HepG2 (cell line): ENCODE data around the gene OR8H2. TPM values are rescaled to one million over a fixed set of nuclear protein-coding genes. Genes with fewer than 3 reads are reported as not detected.

ENCODE experiments used
- ATAC-seq: fragments of 200-7000 bp; cut with Tn5 transposase; 3 replicates; pipeline ENCODE4 v1.9.1; 2020; ENCODE audit warnings: mild to moderate bottlenecking, moderate library complexity
- BruUV-seq: library from RNA; stranded (reverse); fragments of 400-500 nt; replicated peaks from 2 replicates; lab custom pipeline; 2021; lab: Mats Ljungman, UMichigan
- CTCF ChIA-PET: fragments of 300-600 bp; formaldehyde crosslinking; extraction: SDS; loops from one replicate; lab custom pipeline; 2021; ENCODE audit warnings: low total read pairs, inconsistent platforms, low intra/inter-chr PET ratio; lab: Yijun Ruan, JAX
- POLR2A ChIA-PET: fragments of 350-600 bp; sonication (Branson Sonifier 250); formaldehyde crosslinking; loops from one replicate; lab custom pipeline; 2020; ENCODE audit warnings: antibody characterized with exemption, inconsistent platforms; lab: Yijun Ruan, JAX
- DNase-seq: peaks from one replicate; pipeline ENCODE4 v3.0.0-alpha.2; 2015; ENCODE audit warnings: low spot score
- FAIRE-seq: peaks from 3 replicates; lab custom pipeline; 2011; peaks lifted over from hg19 to GRCh38; lab: Jason Lieb, UNC
- H2AFZ ChIP-seq: one replicate; pipeline ENCODE4 v1.6.1; 2011; ENCODE audit warnings: low read length, inconsistent platforms
- H3K27ac ChIP-seq: fragments of 300-600 bp; 3 replicates; pipeline ENCODE4 v1.8.0; 2011; ENCODE audit warnings: mixed run types, mild to moderate bottlenecking, mixed read lengths, low read length, inconsistent platforms; ENCODE audit not compliant: insufficient read depth; ENCODE audit errors: extremely low read length
- H3K27me3 ChIP-seq, 2 experiments: fragments of 200-600 bp in 1 of 2; 2 replicates in 1 of 2; 3 replicates in 1 of 2; pipeline versions ENCODE4 v1.6.0 to v1.8.0; 2011; ENCODE audit warnings: low read length in 2 of 2, mild to moderate bottlenecking in 2 of 2, moderate library complexity in 2 of 2, inconsistent platforms in 1 of 2; ENCODE audit not compliant: insufficient read depth in 2 of 2, control insufficient read depth in 1 of 2
- H3K36me3 ChIP-seq, 2 experiments: fragments of 200-600 bp in 1 of 2; replicated peaks in 1 of 2; 2 replicates in 1 of 2; 3 replicates in 1 of 2; pipeline versions ENCODE4 v1.5.1 to v1.8.0; 2011; ENCODE audit warnings: low read length in 2 of 2, inconsistent platforms in 1 of 2; ENCODE audit not compliant: insufficient read depth in 2 of 2, control insufficient read depth in 1 of 2
- H3K4me1 ChIP-seq: 2 replicates; pipeline ENCODE4 v1.5.1; 2012; ENCODE audit warnings: low read length, inconsistent platforms; ENCODE audit not compliant: insufficient read depth
- H3K4me2 ChIP-seq: 2 replicates; pipeline ENCODE4 v1.6.0; 2011; ENCODE audit warnings: low read depth, low read length, inconsistent platforms
- H3K4me3 ChIP-seq, 3 experiments: fragments of 200-600 bp in 1 of 3; sonication (generic), shearing (Covaris generic) in 1 of 3; replicated peaks in 1 of 3; 2 replicates each; pipeline ENCODE4 v1.5.1; 2011 to 2016; ENCODE audit warnings: low read length in 3 of 3, inconsistent platforms in 2 of 3, low read depth in 2 of 3, mild to moderate bottlenecking in 2 of 3, control low read depth in 1 of 3, mixed read lengths in 1 of 3; ENCODE audit not compliant: insufficient read depth in 1 of 3
- H3K79me2 ChIP-seq: one replicate; pipeline ENCODE4 v1.6.1; 2011; ENCODE audit warnings: low read length, inconsistent platforms; ENCODE audit not compliant: insufficient read depth
- H3K9ac ChIP-seq: 2 replicates; pipeline ENCODE4 v1.6.0; 2011; ENCODE audit warnings: mild to moderate bottlenecking, low read depth, low read length, inconsistent platforms; ENCODE audit not compliant: insufficient read depth
- H3K9me3 ChIP-seq: 2 replicates; pipeline ENCODE4 v1.5.1; 2012; ENCODE audit warnings: mild to moderate bottlenecking, low read length
- H4K20me1 ChIP-seq: 2 replicates; pipeline ENCODE4 v1.6.0; 2011; ENCODE audit warnings: inconsistent platforms, mild to moderate bottlenecking, low read length, moderate library complexity; ENCODE audit not compliant: insufficient read depth
- DNMT1 ChIP-seq: sonication (generic); formaldehyde crosslinking; IDR thresholded peaks from 2 replicates; pipeline ENCODE4 v1.5.1; 2020; ENCODE audit warnings: mild to moderate bottlenecking, missing genetic modification reagents
- EED ChIP-seq: sonication (generic); formaldehyde crosslinking; IDR thresholded peaks from 2 replicates; pipeline ENCODE4 v1.5.0; 2020; ENCODE audit warnings: mild to moderate bottlenecking, missing genetic modification reagents
- KAT2B ChIP-seq: fragments of 150-350 bp; IDR thresholded peaks from 2 replicates; pipeline ENCODE4 v1.6.1; 2014; ENCODE audit warnings: low read depth, low read length, borderline replicate concordance
- KIAA2018 ChIP-seq: sonication (generic); formaldehyde crosslinking; IDR thresholded peaks from 2 replicates; pipeline ENCODE4 v1.5.0; 2020; ENCODE audit warnings: mild to moderate bottlenecking, missing genetic modification reagents, borderline replicate concordance
- RORA ChIP-seq: sonication (generic); formaldehyde crosslinking; IDR thresholded peaks from 2 replicates; pipeline ENCODE4 v1.5.0; 2020; ENCODE audit warnings: mild to moderate bottlenecking, missing genetic modification reagents, moderate library complexity
- ZBTB49 ChIP-seq: sonication (generic); formaldehyde crosslinking; IDR thresholded peaks from 2 replicates; pipeline ENCODE4 v1.4.0; 2020; ENCODE audit warnings: missing genetic modification reagents, borderline replicate concordance
- ZFYVE20 ChIP-seq: sonication (generic); formaldehyde crosslinking; IDR thresholded peaks from 2 replicates; pipeline ENCODE4 v1.8.0; 2023; ENCODE audit warnings: low read depth, mild to moderate bottlenecking, moderate library complexity, missing genetic modification reagents, borderline replicate concordance
- ZNF547 ChIP-seq: sonication (generic); formaldehyde crosslinking; IDR thresholded peaks from 2 replicates; pipeline ENCODE4 v1.5.1; 2020; ENCODE audit warnings: mild to moderate bottlenecking, missing genetic modification reagents
- ZNF652 ChIP-seq: IDR thresholded peaks from 2 replicates; pipeline ENCODE4 v1.6.1; 2016; ENCODE audit warnings: low read depth, borderline replicate concordance
- ZNF660 ChIP-seq: sonication (generic); formaldehyde crosslinking; IDR thresholded peaks from 2 replicates; pipeline ENCODE4 v1.5.1; 2020; ENCODE audit warnings: mild to moderate bottlenecking, low read depth, missing genetic modification reagents, borderline replicate concordance
- ZNF75D ChIP-seq: sonication (generic); formaldehyde crosslinking; IDR thresholded peaks from 2 replicates; pipeline ENCODE4 v1.8.1; 2023; ENCODE audit warnings: missing genetic modification reagents, mild to moderate bottlenecking, borderline replicate concordance
- WGBS: methylation state at CpG from one replicate; pipeline ENCODE4 v1.1.6; 2017; ENCODE audit warnings: low lambda C conversion rate; 5-methylcytosine and 5-hydroxymethylcytosine counted together
- in situ Hi-C: cut with HindIII; loops from 2 replicates; pipeline ENCODE4 v1.10.0; 2017; ENCODE audit warnings: low pct_unique_long_range_greater_than_20kb; ENCODE audit not compliant: extremely low pct_ligation_motif_present
- intact Hi-C: fragments of 100-400 bp; cut with micrococcal nuclease; formaldehyde crosslinking; loops from one replicate; pipeline ENCODE4 v1.10.0; 2022; ENCODE audit not compliant: unreplicated experiment
- polyA plus RNA-seq, 8 experiments: library from polyadenylated mRNA; depleted of rRNA in 3 of 8; stranded (reverse) in 7 of 8; unstranded in 1 of 8; fragments of >200 nt; fragmentation: Illumina TruSeq in 4 of 8; extraction: Trizol in 4 of 8; gene quantifications; 2 replicates each; pipeline versions ENCODE4 v1.2.1 to v1.2.3, GENCODE V29; 2011 to 2016; ENCODE audit warnings: low read depth in 4 of 8, missing spikeins in 1 of 8, mixed read lengths in 1 of 8; ENCODE audit not compliant: insufficient read depth in 1 of 8
- total RNA-seq, 5 experiments: library from RNA; depleted of rRNA; stranded (reverse); fragments of >200 nt; fragmentation: Illumina TruSeq; extraction: Trizol; gene quantifications; 2 replicates each; pipeline ENCODE4 v1.2.3, GENCODE V29; 2016; ENCODE audit warnings: low read depth in 1 of 5

OR8H2 gene
- total and polyA plus RNA-seq, 2 of the 13 experiments (the other 11 are each of a cell fraction or from before 2014, with no cell fraction given), result not detected

GRCh38 chr11:56093008-56093407, 10.5 kb upstream of the OR8H2 start, which contains the start of gene OR8I2:
TSS of gene OR8I2 (plus strand) at chr11:56093308. CDS start at chr11:56093308, 0 bp downstream.
- ATAC-seq (no peak), DNase-seq (no peak), FAIRE-seq (no peak)
- ChIA-PET CTCF (no interaction called here), POLR2A (no interaction called here)
- no peaks in the 10 kb centered on the region for H3K4me1 ChIP-seq
- in situ Hi-C loops (no loop called here), intact Hi-C loops (no loop called here)
- no peak within 1 kb of the TSS for H3K27ac ChIP-seq
- no TSS peak for BruUV-seq
- 11% methylated on average over 3 of the region's 3 CpGs for WGBS
- TF ChIP-seq ZNF652 (CRISPR knock-in tag), result no peak
- no peak for TF ChIP-seq ZBTB49 (CRISPR knock-in tag)
- TF ChIP-seq KIAA2018 (CRISPR knock-in tag), result no peak
- TF ChIP-seq ZFYVE20 (CRISPR knock-in tag), result no peak
- TF ChIP-seq EED (CRISPR knock-in tag), result no peak
- TF ChIP-seq ZNF75D, result no peak
- TF ChIP-seq DNMT1 (CRISPR knock-in tag), result no peak
- no peak for TF ChIP-seq KAT2B
- no peak for TF ChIP-seq ZNF660 (CRISPR knock-in tag)
- no peak for TF ChIP-seq RORA
- no peak for TF ChIP-seq ZNF547
- H3K27me3 ChIP-seq, result no peaks in the 10 kb centered on the region; a peak in 1 of 5 replicates
- H3K36me3 ChIP-seq, result no peaks in the 10 kb centered on the region
- H3K4me2 ChIP-seq, result no peak within 1 kb of the TSS
- H2AFZ ChIP-seq, result no peak within 1 kb of the TSS
- no peaks in the 10 kb centered on the region for H4K20me1 ChIP-seq
- no peak within 1 kb of the TSS for H3K9ac ChIP-seq
- no peak within 1 kb of the TSS for H3K4me3 ChIP-seq
- H3K79me2 ChIP-seq, result no peaks in the 10 kb centered on the region
- H3K9me3 ChIP-seq, result 0 out of 2 replicates have a peak, but pooled peaks cover 7% of the 10 kb centered on the region
